IMR-90 (cell line): ENCODE measurements around the gene LIN52. TPM values are rescaled to one million over a fixed set of nuclear protein-coding genes. Genes with fewer than 3 reads are reported as not detected.

Source experiments
- ATAC-seq: fragments of 200-7000 bp; cut with Tn5 transposase; 2 replicates; pipeline ENCODE4 v1.9.1; 2020; ENCODE audit warnings: low read depth, mild to moderate bottlenecking, moderate library complexity
- BruUV-seq: library from RNA; stranded (reverse); fragments of 400-500 nt; replicated peaks from 2 replicates; lab custom pipeline; 2021; lab: Mats Ljungman, UMichigan
- CTCF ChIA-PET: fragments of 300-600 bp; formaldehyde crosslinking; extraction: SDS; loops from one replicate; lab custom pipeline; 2021; ENCODE audit warnings: antibody characterized with exemption; lab: Yijun Ruan, JAX
- POLR2A ChIA-PET: fragments of 300-600 bp; sonication (Branson Sonifier 250); formaldehyde crosslinking; loops from one replicate; lab custom pipeline; 2022; ENCODE audit warnings: antibody characterized with exemption; ENCODE audit not compliant: unreplicated experiment; lab: Charles Lee
- DNase-seq: peaks from one replicate; pipeline ENCODE4 v3.0.0; 2013
- H2AFZ ChIP-seq: replicated peaks from 2 replicates; pipeline ENCODE3; 2013; ENCODE audit warnings: low read length, mild to moderate bottlenecking; ENCODE audit not compliant: poor library complexity
- H2AK5ac ChIP-seq: 2 replicates; pipeline ENCODE4 v1.6.1; 2013; ENCODE audit warnings: low read depth, low read length, inconsistent platforms
- H2AK9ac ChIP-seq: replicated peaks from 2 replicates; pipeline ENCODE3; 2013; ENCODE audit warnings: mild to moderate bottlenecking, low read depth, low read length, moderate library complexity; ENCODE audit not compliant: poor library complexity
- H2BK120ac ChIP-seq: 2 replicates; pipeline ENCODE4 v1.6.1; 2013; ENCODE audit warnings: low read depth, low read length, inconsistent platforms
- H2BK15ac ChIP-seq: 3 replicates; pipeline ENCODE4 v1.6.1; 2013; ENCODE audit warnings: low read depth, low read length, inconsistent platforms
- H2BK20ac ChIP-seq: 2 replicates; pipeline ENCODE4 v1.6.1; 2013; ENCODE audit warnings: low read depth, mild to moderate bottlenecking, inconsistent platforms, low read length, moderate library complexity
- H2BK5ac ChIP-seq: 2 replicates; pipeline ENCODE4 v1.6.1; 2013; ENCODE audit warnings: mild to moderate bottlenecking, low read depth, low read length, inconsistent platforms; ENCODE audit not compliant: poor library complexity, severe bottlenecking
- H3K14ac ChIP-seq: replicated peaks from 2 replicates; pipeline ENCODE4 v1.6.1; 2013; ENCODE audit warnings: low read depth, low read length, inconsistent platforms
- H3K18ac ChIP-seq: 2 replicates; pipeline ENCODE4 v1.6.1; 2013; ENCODE audit warnings: low read depth, low read length, control low read depth
- H3K23ac ChIP-seq: 2 replicates; pipeline ENCODE4 v1.6.1; 2013; ENCODE audit warnings: low read depth, low read length, inconsistent platforms
- H3K27ac ChIP-seq: 2 replicates; pipeline ENCODE4 v1.5.1; 2013; ENCODE audit warnings: mild to moderate bottlenecking, control low read depth, low read length; ENCODE audit not compliant: insufficient read depth
- H3K27me3 ChIP-seq: 2 replicates; pipeline ENCODE4 v1.6.1; 2013; ENCODE audit warnings: low read length; ENCODE audit not compliant: control insufficient read depth, insufficient read depth
- H3K36me3 ChIP-seq: 2 replicates; pipeline ENCODE4 v1.6.1; 2013; ENCODE audit warnings: low read length, mixed read lengths; ENCODE audit not compliant: control insufficient read depth, insufficient read depth
- H3K4ac ChIP-seq: 2 replicates; pipeline ENCODE4 v1.6.1; 2013; ENCODE audit warnings: low read depth, low read length, inconsistent platforms
- H3K4me1 ChIP-seq: 2 replicates; pipeline ENCODE4 v1.6.1; 2013; ENCODE audit warnings: low read length, mixed read lengths; ENCODE audit not compliant: control insufficient read depth, insufficient read depth
- H3K4me2 ChIP-seq: 2 replicates; pipeline ENCODE4 v1.6.1; 2013; ENCODE audit warnings: low read depth, mild to moderate bottlenecking, control low read depth, low read length, moderate library complexity
- H3K4me3 ChIP-seq: 2 replicates; pipeline ENCODE4 v1.5.1; 2013; ENCODE audit warnings: low read depth, mild to moderate bottlenecking, control low read depth, low read length, moderate library complexity; ENCODE audit not compliant: insufficient read depth
- H3K56ac ChIP-seq: 2 replicates; pipeline ENCODE4 v1.6.1; 2013; ENCODE audit warnings: low read length, inconsistent platforms; ENCODE audit not compliant: insufficient read depth; ENCODE audit errors: extremely low read depth
- H3K79me1 ChIP-seq, 2 experiments: 2 replicates each; pipeline ENCODE4 v1.6.1; 2013; ENCODE audit warnings: low read length in 2 of 2, inconsistent platforms in 1 of 2, low read depth in 1 of 2
- H3K9ac ChIP-seq: 2 replicates; pipeline ENCODE4 v1.6.1; 2013; ENCODE audit warnings: low read depth, low read length, control low read depth
- H3K9me1 ChIP-seq: 2 replicates; pipeline ENCODE4 v1.6.1; 2013; ENCODE audit warnings: low read length, inconsistent platforms; ENCODE audit not compliant: insufficient read depth
- H3K9me3 ChIP-seq: 2 replicates; pipeline ENCODE4 v1.6.1; 2013; ENCODE audit warnings: low read length; ENCODE audit not compliant: control insufficient read depth, insufficient read depth
- H4K20me1 ChIP-seq: 2 replicates; pipeline ENCODE4 v1.6.1; 2013; ENCODE audit warnings: low read length, inconsistent platforms; ENCODE audit not compliant: insufficient read depth
- H4K5ac ChIP-seq: 2 replicates; pipeline ENCODE4 v1.6.1; 2013; ENCODE audit warnings: mild to moderate bottlenecking, low read depth, low read length, control low read depth
- H4K8ac ChIP-seq, 2 experiments: 2 replicates each; pipeline ENCODE4 v1.6.1; 2013; ENCODE audit warnings: low read depth in 2 of 2, low read length in 2 of 2, control low read depth in 1 of 2, inconsistent platforms in 1 of 2
- H4K91ac ChIP-seq: 2 replicates; pipeline ENCODE4 v1.6.1; 2013; ENCODE audit warnings: low read depth, low read length, inconsistent platforms; ENCODE audit not compliant: insufficient read depth
- BHLHE40 ChIP-seq: fragments of 150-350 bp; IDR thresholded peaks from 2 replicates; pipeline ENCODE4 v1.6.1; 2016; ENCODE audit warnings: mild to moderate bottlenecking, low read depth, low read length
- CEBPB ChIP-seq: IDR thresholded peaks from 2 replicates; pipeline ENCODE4 v1.6.1; 2012; ENCODE audit warnings: low read depth, low read length, improper control_type of control experiment
- CHD1 ChIP-seq: IDR thresholded peaks from 2 replicates; pipeline ENCODE4 v1.6.1; 2012; ENCODE audit warnings: low read depth, low read length, improper control_type of control experiment
- FOS ChIP-seq: fragments of 150-350 bp; IDR thresholded peaks from 2 replicates; pipeline ENCODE4 v1.6.1; 2016; ENCODE audit warnings: low read depth, low read length
- MAFK ChIP-seq: IDR thresholded peaks from 2 replicates; pipeline ENCODE4 v1.6.1; 2012; ENCODE audit warnings: low read depth, low read length, improper control_type of control experiment
- MAZ ChIP-seq: IDR thresholded peaks from 2 replicates; pipeline ENCODE4 v1.6.1; 2012; ENCODE audit warnings: low read depth, mild to moderate bottlenecking, low read length, improper control_type of control experiment, moderate library complexity, borderline replicate concordance
- MXI1 ChIP-seq: IDR thresholded peaks from 2 replicates; pipeline ENCODE4 v1.6.1; 2012; ENCODE audit warnings: low read depth, mild to moderate bottlenecking, low read length, moderate library complexity, borderline replicate concordance
- NFE2L2 ChIP-seq: fragments of 150-350 bp; IDR thresholded peaks from 2 replicates; pipeline ENCODE4 v1.6.1; 2016; ENCODE audit warnings: low read depth, mild to moderate bottlenecking, low read length
- POLR2A ChIP-seq: IDR thresholded peaks from 2 replicates; pipeline ENCODE4 v1.6.1; 2012; ENCODE audit warnings: mild to moderate bottlenecking, low read depth, low read length
- RAD21 ChIP-seq: IDR thresholded peaks from 2 replicates; pipeline ENCODE4 v1.6.1; 2012; ENCODE audit warnings: low read length, improper control_type of control experiment
- RCOR1 ChIP-seq: IDR thresholded peaks from 2 replicates; pipeline ENCODE4 v1.6.1; 2012; ENCODE audit warnings: mild to moderate bottlenecking, low read length, improper control_type of control experiment; ENCODE audit not compliant: insufficient replicate concordance
- RFX5 ChIP-seq: IDR thresholded peaks from 2 replicates; pipeline ENCODE4 v1.8.0; 2012; ENCODE audit warnings: low read depth, mild to moderate bottlenecking, low read length, moderate library complexity
- SMC3 ChIP-seq: fragments of 150-350 bp; IDR thresholded peaks from 2 replicates; pipeline ENCODE4 v1.6.1; 2016; ENCODE audit warnings: low read depth, mild to moderate bottlenecking, antibody characterized with exemption, low read length, moderate library complexity
- WGBS, 2 experiments: methylation state at CpG; one replicate each; pipeline versions ENCODE4 v1.1.5 to v1.1.7; 2013; ENCODE audit warnings: missing lambda C conversion rate in 2 of 2; ENCODE audit not compliant: insufficient read length in 1 of 2; ENCODE audit errors: extremely low coverage in 2 of 2; 5-methylcytosine and 5-hydroxymethylcytosine counted together
- dilution Hi-C: fragments of 300-500 bp; cut with HindIII; formaldehyde crosslinking; loops from one replicate; pipeline ENCODE4 v1.14.3; 2018; ENCODE audit warnings: low sequenced_read_pairs; ENCODE audit not compliant: unreplicated experiment
- in situ Hi-C: fragments of 300-500 bp; cut with MboI; formaldehyde crosslinking; loops from 3 replicates; pipeline ENCODE4 v1.14.3; 2019; ENCODE audit warnings: low sequenced_read_pairs, inconsistent platforms, mixed read lengths
- intact Hi-C: fragments of 100-400 bp; cut with micrococcal nuclease; formaldehyde crosslinking; loops from 2 replicates; pipeline ENCODE4 v1.10.0; 2022
- polyA plus RNA-seq, 3 experiments: library from polyadenylated mRNA; depleted of rRNA; stranded (reverse); fragments of >200 nt; gene quantifications; 2 replicates each; pipeline ENCODE4 v1.2.3, GENCODE V29; 2012; ENCODE audit warnings: low replicate concordance in 1 of 3
- total RNA-seq: library from RNA; depleted of rRNA; stranded (reverse); fragments of >200 nt; gene quantifications from 2 replicates; pipeline ENCODE4 v1.2.3, GENCODE V29; 2012
- TF ChIP-seq, protein P1 (sequence below): fragments of 150-350 bp; IDR thresholded peaks from 2 replicates; pipeline ENCODE4 v1.6.1; 2016; ENCODE audit warnings: low read depth, mild to moderate bottlenecking, low read length, moderate library complexity, borderline replicate concordance
- TF ChIP-seq, protein P2 (sequence below): conservative IDR thresholded peaks from 2 replicates; pipeline ENCODE4 v1.5.1; 2012; ENCODE audit warnings: mild to moderate bottlenecking, low read depth, low read length, improper control_type of control experiment

The LIN52 gene
- total and polyA plus RNA-seq, 2 of the 4 experiments (the other 2 are of a cell fraction): 6.1 to 11.5 TPM

DNA sequence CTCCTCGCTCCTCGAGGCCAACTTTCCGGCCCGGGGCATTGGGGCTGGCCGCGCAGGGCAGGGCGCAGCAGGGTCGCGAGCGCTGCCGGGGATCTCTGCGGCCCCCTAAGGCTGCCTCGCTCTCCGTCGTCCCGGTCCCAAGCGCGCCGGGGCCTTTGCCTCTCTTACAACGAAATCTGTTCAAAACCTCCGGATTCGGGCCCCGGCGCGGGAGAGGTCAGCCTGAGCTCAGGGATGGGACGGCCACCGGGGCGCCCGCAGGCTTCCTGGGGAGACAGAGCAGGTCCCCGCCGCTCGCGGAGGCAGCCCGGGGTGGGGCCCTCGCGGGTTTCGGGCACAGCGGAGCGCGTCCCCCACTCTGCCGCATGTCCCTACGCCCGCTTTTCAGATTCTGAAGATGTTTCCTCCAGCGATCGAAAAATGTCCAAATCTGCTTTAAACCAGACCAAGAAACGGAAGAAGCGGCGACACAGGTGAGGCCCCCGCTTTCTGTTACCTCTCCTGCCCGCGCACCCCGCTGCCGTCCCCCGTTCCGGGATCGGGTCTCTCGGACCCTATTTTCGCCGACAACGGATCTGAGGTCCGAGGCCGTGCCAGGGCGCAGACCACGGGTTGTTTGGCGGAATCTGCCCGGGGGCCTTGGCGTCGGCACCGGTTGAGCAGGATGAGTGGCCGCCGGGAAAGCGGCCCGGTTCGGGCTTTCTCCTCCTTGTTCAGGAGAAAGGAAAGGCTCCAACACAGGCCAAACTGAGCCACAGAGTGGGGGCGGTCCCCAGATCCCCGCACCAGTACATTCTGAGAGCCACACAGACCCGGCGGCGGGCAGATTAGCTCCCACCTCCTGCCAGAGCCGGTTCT is 156.3 kb downstream of the LIN52 start:
- H4K20me1 ChIP-seq: peaks cover 28% of the 10 kb centered on the region
- no peaks in the 10 kb centered on the region for H3K36me3 ChIP-seq
- no peak overlapping the region for H3K18ac ChIP-seq
- H3K4me2 ChIP-seq: no peak overlapping the region
- no peak overlapping the region for H2BK120ac ChIP-seq
- intact Hi-C loops (no loop called here), in situ Hi-C loops (no loop called here), dilution Hi-C loops (no loop called here)
- H3K27ac ChIP-seq: no peak overlapping the region
- H4K8ac ChIP-seq: no peak overlapping the region
- peak overlapping the region; percentile 47 for H2AK9ac ChIP-seq
- H2BK5ac ChIP-seq: no peak overlapping the region
- no peak overlapping the region for H3K23ac ChIP-seq
- DNase-seq (no peak), ATAC-seq (peak; percentile 36; the same call in 1 of the 2 replicates)
- CTCF ChIA-PET: no interaction called here
- no peaks in the 10 kb centered on the region for H3K9me1 ChIP-seq
- no peak overlapping the region for H4K5ac ChIP-seq
- H4K91ac ChIP-seq: no peak overlapping the region
- H3K4me3 ChIP-seq: no peak overlapping the region
- POLR2A ChIA-PET: no interaction called here
- 2% methylated on average over 44 of the region's 80 CpGs; no CpG with 5 or more reads in 1 of the 2 experiments for WGBS, 2 experiments
- H3K14ac ChIP-seq: no peak overlapping the region
- no peak overlapping the region for H2AK5ac ChIP-seq
- H3K4me1 ChIP-seq: no peaks in the 10 kb centered on the region
- peaks cover 8% of the 10 kb centered on the region; the same call in 1 of the 2 replicates for H3K9me3 ChIP-seq
- no peaks in the 10 kb centered on the region for H3K79me1 ChIP-seq
- no peak overlapping the region for H2BK15ac ChIP-seq
- peak overlapping the region; percentile 49 for H2AFZ ChIP-seq
- H3K27me3 ChIP-seq: peaks cover 90% of the 10 kb centered on the region
- BruUV-seq: no TSS peak
- H3K9ac ChIP-seq: no peak overlapping the region
- no peak overlapping the region for H2BK20ac ChIP-seq
- no peak overlapping the region for H3K4ac ChIP-seq
- no peak overlapping the region for H3K56ac ChIP-seq
- TF ChIP-seq FOS: no peak
- TF ChIP-seq, protein P1, sequence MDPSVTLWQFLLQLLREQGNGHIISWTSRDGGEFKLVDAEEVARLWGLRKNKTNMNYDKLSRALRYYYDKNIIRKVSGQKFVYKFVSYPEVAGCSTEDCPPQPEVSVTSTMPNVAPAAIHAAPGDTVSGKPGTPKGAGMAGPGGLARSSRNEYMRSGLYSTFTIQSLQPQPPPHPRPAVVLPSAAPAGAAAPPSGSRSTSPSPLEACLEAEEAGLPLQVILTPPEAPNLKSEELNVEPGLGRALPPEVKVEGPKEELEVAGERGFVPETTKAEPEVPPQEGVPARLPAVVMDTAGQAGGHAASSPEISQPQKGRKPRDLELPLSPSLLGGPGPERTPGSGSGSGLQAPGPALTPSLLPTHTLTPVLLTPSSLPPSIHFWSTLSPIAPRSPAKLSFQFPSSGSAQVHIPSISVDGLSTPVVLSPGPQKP: no peak
- no peak for TF ChIP-seq SMC3
- TF ChIP-seq MAZ: no peak
- no peak for TF ChIP-seq MAFK
- no peak for TF ChIP-seq CHD1
- no peak for TF ChIP-seq NFE2L2
- TF ChIP-seq CEBPB: no peak
- TF ChIP-seq RFX5: no peak
- TF ChIP-seq RAD21: no peak
- TF ChIP-seq, protein P2, sequence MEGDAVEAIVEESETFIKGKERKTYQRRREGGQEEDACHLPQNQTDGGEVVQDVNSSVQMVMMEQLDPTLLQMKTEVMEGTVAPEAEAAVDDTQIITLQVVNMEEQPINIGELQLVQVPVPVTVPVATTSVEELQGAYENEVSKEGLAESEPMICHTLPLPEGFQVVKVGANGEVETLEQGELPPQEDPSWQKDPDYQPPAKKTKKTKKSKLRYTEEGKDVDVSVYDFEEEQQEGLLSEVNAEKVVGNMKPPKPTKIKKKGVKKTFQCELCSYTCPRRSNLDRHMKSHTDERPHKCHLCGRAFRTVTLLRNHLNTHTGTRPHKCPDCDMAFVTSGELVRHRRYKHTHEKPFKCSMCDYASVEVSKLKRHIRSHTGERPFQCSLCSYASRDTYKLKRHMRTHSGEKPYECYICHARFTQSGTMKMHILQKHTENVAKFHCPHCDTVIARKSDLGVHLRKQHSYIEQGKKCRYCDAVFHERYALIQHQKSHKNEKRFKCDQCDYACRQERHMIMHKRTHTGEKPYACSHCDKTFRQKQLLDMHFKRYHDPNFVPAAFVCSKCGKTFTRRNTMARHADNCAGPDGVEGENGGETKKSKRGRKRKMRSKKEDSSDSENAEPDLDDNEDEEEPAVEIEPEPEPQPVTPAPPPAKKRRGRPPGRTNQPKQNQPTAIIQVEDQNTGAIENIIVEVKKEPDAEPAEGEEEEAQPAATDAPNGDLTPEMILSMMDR: no peak
- TF ChIP-seq POLR2A: no peak
- TF ChIP-seq BHLHE40: no peak
- no peak for TF ChIP-seq MXI1
- no peak for TF ChIP-seq RCOR1
